HepG2 (cell line): ENCODE results near the gene UNC50. TPM values are rescaled to one million over a fixed set of nuclear protein-coding genes. Genes with fewer than 3 reads are reported as not detected.
A peak's percentile ranks its signal among the peaks of the same experiment; 100 is the strongest.

ENCODE experiments used
- ATAC-seq: fragments of 200-7000 bp; cut with Tn5 transposase; 3 replicates; pipeline ENCODE4 v1.9.1; 2020; ENCODE audit warnings: mild to moderate bottlenecking, moderate library complexity
- BruUV-seq: library from RNA; stranded (reverse); fragments of 400-500 nt; replicated peaks from 2 replicates; lab custom pipeline; 2021; lab: Mats Ljungman, UMichigan
- CTCF ChIA-PET: fragments of 300-600 bp; formaldehyde crosslinking; extraction: SDS; loops from one replicate; lab custom pipeline; 2021; ENCODE audit warnings: low total read pairs, inconsistent platforms, low intra/inter-chr PET ratio; lab: Yijun Ruan, JAX
- POLR2A ChIA-PET: fragments of 350-600 bp; sonication (Branson Sonifier 250); formaldehyde crosslinking; loops from one replicate; lab custom pipeline; 2020; ENCODE audit warnings: antibody characterized with exemption, inconsistent platforms; lab: Yijun Ruan, JAX
- DNase-seq: peaks from one replicate; pipeline ENCODE4 v3.0.0-alpha.2; 2015; ENCODE audit warnings: low spot score
- FAIRE-seq: peaks from 3 replicates; lab custom pipeline; 2011; peaks lifted over from hg19 to GRCh38; lab: Jason Lieb, UNC
- H2AFZ ChIP-seq: one replicate; pipeline ENCODE4 v1.6.1; 2011; ENCODE audit warnings: low read length, inconsistent platforms
- H3K27ac ChIP-seq: fragments of 300-600 bp; 3 replicates; pipeline ENCODE4 v1.8.0; 2011; ENCODE audit warnings: mixed run types, mild to moderate bottlenecking, mixed read lengths, low read length, inconsistent platforms; ENCODE audit not compliant: insufficient read depth; ENCODE audit errors: extremely low read length
- H3K27me3 ChIP-seq, 2 experiments: fragments of 200-600 bp in 1 of 2; 2 replicates in 1 of 2; 3 replicates in 1 of 2; pipeline versions ENCODE4 v1.6.0 to v1.8.0; 2011; ENCODE audit warnings: low read length in 2 of 2, mild to moderate bottlenecking in 2 of 2, moderate library complexity in 2 of 2, inconsistent platforms in 1 of 2; ENCODE audit not compliant: insufficient read depth in 2 of 2, control insufficient read depth in 1 of 2
- H3K36me3 ChIP-seq, 2 experiments: fragments of 200-600 bp in 1 of 2; replicated peaks in 1 of 2; 2 replicates in 1 of 2; 3 replicates in 1 of 2; pipeline versions ENCODE4 v1.5.1 to v1.8.0; 2011; ENCODE audit warnings: low read length in 2 of 2, inconsistent platforms in 1 of 2; ENCODE audit not compliant: insufficient read depth in 2 of 2, control insufficient read depth in 1 of 2
- H3K4me1 ChIP-seq: 2 replicates; pipeline ENCODE4 v1.5.1; 2012; ENCODE audit warnings: low read length, inconsistent platforms; ENCODE audit not compliant: insufficient read depth
- H3K4me2 ChIP-seq: 2 replicates; pipeline ENCODE4 v1.6.0; 2011; ENCODE audit warnings: low read depth, low read length, inconsistent platforms
- H3K4me3 ChIP-seq, 3 experiments: fragments of 200-600 bp in 1 of 3; sonication (generic), shearing (Covaris generic) in 1 of 3; replicated peaks in 1 of 3; 2 replicates each; pipeline ENCODE4 v1.5.1; 2011 to 2016; ENCODE audit warnings: low read length in 3 of 3, inconsistent platforms in 2 of 3, low read depth in 2 of 3, mild to moderate bottlenecking in 2 of 3, control low read depth in 1 of 3, mixed read lengths in 1 of 3; ENCODE audit not compliant: insufficient read depth in 1 of 3
- H3K79me2 ChIP-seq: one replicate; pipeline ENCODE4 v1.6.1; 2011; ENCODE audit warnings: low read length, inconsistent platforms; ENCODE audit not compliant: insufficient read depth
- H3K9ac ChIP-seq: 2 replicates; pipeline ENCODE4 v1.6.0; 2011; ENCODE audit warnings: mild to moderate bottlenecking, low read depth, low read length, inconsistent platforms; ENCODE audit not compliant: insufficient read depth
- H3K9me3 ChIP-seq: 2 replicates; pipeline ENCODE4 v1.5.1; 2012; ENCODE audit warnings: mild to moderate bottlenecking, low read length
- H4K20me1 ChIP-seq: 2 replicates; pipeline ENCODE4 v1.6.0; 2011; ENCODE audit warnings: inconsistent platforms, mild to moderate bottlenecking, low read length, moderate library complexity; ENCODE audit not compliant: insufficient read depth
- ATF6 ChIP-seq: sonication (generic); formaldehyde crosslinking; conservative IDR thresholded peaks from 2 replicates; pipeline ENCODE4 v1.4.0; 2020; ENCODE audit warnings: missing genetic modification reagents
- BCLAF1 ChIP-seq: fragments of 450-650 bp; IDR thresholded peaks from 2 replicates; pipeline ENCODE4 v1.6.1; 2017; ENCODE audit warnings: mild to moderate bottlenecking
- BRCA1 ChIP-seq: sonication (generic); formaldehyde crosslinking; IDR thresholded peaks from 2 replicates; pipeline ENCODE4 v1.4.0; 2020; ENCODE audit warnings: missing genetic modification reagents
- ELF1 ChIP-seq: sonication (generic); formaldehyde crosslinking; IDR thresholded peaks from 2 replicates; pipeline ENCODE4 v1.4.0; 2020; ENCODE audit warnings: missing genetic modification reagents
- HOXA9 ChIP-seq: sonication (generic); formaldehyde crosslinking; IDR thresholded peaks from 2 replicates; pipeline ENCODE4 v1.8.1; 2022; ENCODE audit warnings: missing genetic modification reagents, mild to moderate bottlenecking, moderate library complexity, borderline replicate concordance
- KMT2A ChIP-seq: sonication (generic); formaldehyde crosslinking; IDR thresholded peaks from 2 replicates; pipeline ENCODE4 v1.4.0; 2020; ENCODE audit warnings: missing genetic modification reagents
- MAFG ChIP-seq: sonication (generic); formaldehyde crosslinking; IDR thresholded peaks from 2 replicates; pipeline ENCODE4 v1.5.1; 2020; ENCODE audit warnings: mild to moderate bottlenecking, missing genetic modification reagents
- SRSF1 ChIP-seq: fragments of 200-400 bp; formaldehyde crosslinking; optimal IDR thresholded peaks from 2 replicates; pipeline ENCODE3; 2017; ENCODE audit warnings: mild to moderate bottlenecking, low read depth, low read length, moderate library complexity
- TOE1 ChIP-seq: sonication (generic); formaldehyde crosslinking; IDR thresholded peaks from 2 replicates; pipeline ENCODE4 v1.4.0; 2020; ENCODE audit warnings: mild to moderate bottlenecking, missing genetic modification reagents
- ZBTB38 ChIP-seq: sonication (generic); formaldehyde crosslinking; IDR thresholded peaks from 2 replicates; pipeline ENCODE4 v1.5.1; 2020; ENCODE audit warnings: mild to moderate bottlenecking, missing genetic modification reagents
- ZBTB8A ChIP-seq: sonication (generic); formaldehyde crosslinking; IDR thresholded peaks from 2 replicates; pipeline ENCODE4 v1.4.0; 2020; ENCODE audit warnings: mild to moderate bottlenecking, low read depth, missing genetic modification reagents, borderline replicate concordance
- ZNF460 ChIP-seq: sonication (generic); formaldehyde crosslinking; IDR thresholded peaks from 2 replicates; pipeline ENCODE4 v1.5.1; 2020; ENCODE audit warnings: missing genetic modification reagents, mild to moderate bottlenecking, borderline replicate concordance
- ZNF574 ChIP-seq: sonication (generic); formaldehyde crosslinking; IDR thresholded peaks from 2 replicates; pipeline ENCODE4 v1.4.0; 2020; ENCODE audit warnings: missing genetic modification reagents
- ZNF816 ChIP-seq: sonication (generic); formaldehyde crosslinking; IDR thresholded peaks from 2 replicates; pipeline ENCODE4 v1.8.0; 2022; ENCODE audit warnings: missing genetic modification reagents, mild to moderate bottlenecking, borderline replicate concordance
- ZNF83 ChIP-seq: sonication (generic); formaldehyde crosslinking; IDR thresholded peaks from 2 replicates; pipeline ENCODE4 v1.4.0; 2020; ENCODE audit warnings: missing genetic modification reagents, mild to moderate bottlenecking, borderline replicate concordance
- WGBS: methylation state at CpG from one replicate; pipeline ENCODE4 v1.1.6; 2017; ENCODE audit warnings: low lambda C conversion rate; 5-methylcytosine and 5-hydroxymethylcytosine counted together
- in situ Hi-C: cut with HindIII; loops from 2 replicates; pipeline ENCODE4 v1.10.0; 2017; ENCODE audit warnings: low pct_unique_long_range_greater_than_20kb; ENCODE audit not compliant: extremely low pct_ligation_motif_present
- intact Hi-C: fragments of 100-400 bp; cut with micrococcal nuclease; formaldehyde crosslinking; loops from one replicate; pipeline ENCODE4 v1.10.0; 2022; ENCODE audit not compliant: unreplicated experiment
- polyA plus RNA-seq, 8 experiments: library from polyadenylated mRNA; depleted of rRNA in 3 of 8; stranded (reverse) in 7 of 8; unstranded in 1 of 8; fragments of >200 nt; fragmentation: Illumina TruSeq in 4 of 8; extraction: Trizol in 4 of 8; gene quantifications; 2 replicates each; pipeline versions ENCODE4 v1.2.1 to v1.2.3, GENCODE V29; 2011 to 2016; ENCODE audit warnings: low read depth in 4 of 8, missing spikeins in 1 of 8, mixed read lengths in 1 of 8; ENCODE audit not compliant: insufficient read depth in 1 of 8
- total RNA-seq, 5 experiments: library from RNA; depleted of rRNA; stranded (reverse); fragments of >200 nt; fragmentation: Illumina TruSeq; extraction: Trizol; gene quantifications; 2 replicates each; pipeline ENCODE4 v1.2.3, GENCODE V29; 2016; ENCODE audit warnings: low read depth in 1 of 5

Gene UNC50
- total and polyA plus RNA-seq, 2 of the 13 experiments (the other 11 are each of a cell fraction or from before 2014, with no cell fraction given): 92.6 to 95.6 TPM

- peak; percentile 67; the same call in 1 of the 2 replicates for TF ChIP-seq KMT2A (CRISPR knock-in tag)
- peak; percentile 86 for TF ChIP-seq ZBTB38 (CRISPR knock-in tag)
- no peak for TF ChIP-seq ZNF460 (CRISPR knock-in tag)
- no peak for TF ChIP-seq BCLAF1
- TF ChIP-seq ZBTB8A (CRISPR knock-in tag): no peak
- no peak for TF ChIP-seq SRSF1
Measured at GRCh38 chr2:98583816-98584618, 24.4 kb upstream of the UNC50 start (continued).

GRCh38 chr2:98585386-98585785 lies 23.0 kb upstream of the UNC50 start:
- Histone ChIP-seq H4K20me1 (no peaks in the 10 kb centered on the region), H3K9me3 (no peaks in the 10 kb centered on the region), H2AFZ (no peak overlapping the region), H3K4me3 (no peak overlapping the region), H3K4me1 (peaks cover 19% of the 10 kb centered on the region), H3K4me2 (no peak overlapping the region), H3K36me3 (peaks cover 3 to 6% of the 10 kb centered on the region in 2 experiments; a peak in 3 of 5 replicates), H3K27ac (no peak overlapping the region), H3K9ac (no peak overlapping the region), H3K27me3 (no peaks in the 10 kb centered on the region), H3K79me2 (no peaks in the 10 kb centered on the region)
- ChIA-PET POLR2A (interaction anchor here (1.0 kb wide), 1 partner anchor 24 kb away, joined by 3 read pairs; no protein-coding TSS in a partner anchor), CTCF (no interaction called here)
- BruUV-seq: no TSS peak
- FAIRE-seq (no peak), ATAC-seq (no peak), DNase-seq (no peak)
- intact Hi-C loops: loop anchor here (2.0 kb wide), 1 partner anchor 15 kb away; no protein-coding TSS in a partner anchor
- WGBS: 98% methylated on average over 10 of the region's 10 CpGs
- in situ Hi-C loops: no loop called here
- TF ChIP-seq ATF6 (CRISPR knock-in tag): no peak
- TF ChIP-seq HOXA9 (CRISPR knock-in tag): no peak
- no peak for TF ChIP-seq ELF1 (CRISPR knock-in tag)
- no peak for TF ChIP-seq ZNF83
- TF ChIP-seq TOE1: no peak
- TF ChIP-seq MAFG (CRISPR knock-in tag): no peak
- TF ChIP-seq ZNF816 (CRISPR knock-in tag): no peak
- TF ChIP-seq BRCA1 (CRISPR knock-in tag): no peak
- no peak for TF ChIP-seq ZNF574
- no peak for TF ChIP-seq ZBTB8A (CRISPR knock-in tag)
